Erythroblast (primary cell): ENCODE measurements around the gene TSNAX.

ENCODE experiments used
- GATA1 ChIP-seq: IDR thresholded peaks from 2 replicates; pipeline ENCODE4 v1.6.1; 2011; ENCODE audit warnings: low read depth, mild to moderate bottlenecking, control low read depth, low read length, moderate library complexity
- POLR2A ChIP-seq: IDR thresholded peaks from 2 replicates; pipeline ENCODE4 v1.6.1; 2011; ENCODE audit warnings: mild to moderate bottlenecking, low read length

DNA sequence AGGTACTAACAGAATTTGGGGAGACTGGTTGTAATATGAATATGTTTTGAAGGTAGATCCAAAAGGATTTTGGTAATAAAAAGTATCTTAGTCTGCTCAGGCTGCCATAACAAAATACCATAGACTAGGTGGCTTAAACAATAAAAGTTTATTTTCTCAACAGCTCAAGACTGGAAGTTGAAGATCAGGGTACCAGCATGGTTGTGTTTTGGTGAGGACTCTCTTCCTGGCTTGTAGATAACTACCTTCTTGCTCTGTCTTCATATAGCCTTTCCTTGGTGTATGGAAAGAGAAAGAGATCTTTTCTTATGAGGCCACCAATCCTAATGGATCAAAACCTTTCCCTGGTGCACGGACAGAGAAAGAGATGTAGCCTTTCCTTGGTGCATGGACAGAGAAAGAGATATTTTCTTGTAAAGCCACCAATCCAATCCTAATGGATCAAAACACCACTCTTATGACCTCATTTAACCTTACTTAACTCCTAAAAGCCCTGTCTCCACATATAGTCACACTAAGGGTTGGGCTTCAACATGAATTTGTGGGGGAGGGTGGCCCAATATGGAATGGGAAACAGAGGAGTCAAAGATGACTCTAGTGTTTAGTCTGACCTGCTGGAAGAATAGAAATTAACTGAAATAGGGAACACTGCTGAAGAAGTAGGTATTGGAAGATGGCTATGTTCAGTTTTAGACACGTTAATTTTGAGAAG lies 5.4 kb upstream of the TSNAX start:
- TF ChIP-seq POLR2A, result no peak
- no peak for TF ChIP-seq GATA1
